NCI-H1930 (cell line): ENCODE measurements around the gene CABP5.
"Not testable (repeated sequence)": the region's sequence is repeated elsewhere in the genome, so short reads cannot be mapped to it uniquely, and the experiment has no call there.

ENCODE experiments used
- DNase-seq, 2 experiments: peaks; one replicate each; lab custom pipeline; 2025; lab: John Stamatoyannopoulos, UW

The CABP5 gene

DNA sequence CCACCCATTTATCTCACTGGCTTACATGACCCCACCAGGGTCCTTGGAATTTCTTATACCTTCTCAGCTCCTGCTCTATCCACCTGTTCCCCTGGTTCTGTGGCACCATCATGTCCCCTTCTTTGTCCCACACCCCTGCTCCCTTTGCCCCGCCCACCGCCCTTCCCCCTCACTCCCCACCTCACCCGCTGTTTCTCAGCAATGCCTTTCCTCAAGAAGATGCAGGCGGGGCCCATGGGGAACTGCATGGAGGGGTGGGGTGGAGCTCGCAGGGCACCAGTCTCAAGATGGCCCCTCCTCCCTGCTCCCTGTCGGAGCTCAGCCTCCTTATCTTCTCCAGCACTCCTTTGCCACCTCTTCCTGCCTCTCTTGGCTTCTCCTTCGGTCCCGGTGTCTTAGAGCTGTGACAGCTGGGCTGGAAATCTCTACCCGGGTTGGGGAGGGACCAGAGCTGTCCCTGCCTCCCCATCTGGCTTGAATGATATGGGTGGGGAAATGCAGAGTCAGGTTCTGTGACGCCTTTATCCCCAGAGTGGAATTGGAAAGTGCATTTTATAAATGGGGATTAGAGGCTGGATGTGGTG lies at the start of gene CABP5:
Gene CABP5, minus strand, starts transcription at position 405 of the 584 bp plus-strand sequence. Its CDS starts 157 bp downstream, at position 248.
- DNase-seq: no peak

DNA sequence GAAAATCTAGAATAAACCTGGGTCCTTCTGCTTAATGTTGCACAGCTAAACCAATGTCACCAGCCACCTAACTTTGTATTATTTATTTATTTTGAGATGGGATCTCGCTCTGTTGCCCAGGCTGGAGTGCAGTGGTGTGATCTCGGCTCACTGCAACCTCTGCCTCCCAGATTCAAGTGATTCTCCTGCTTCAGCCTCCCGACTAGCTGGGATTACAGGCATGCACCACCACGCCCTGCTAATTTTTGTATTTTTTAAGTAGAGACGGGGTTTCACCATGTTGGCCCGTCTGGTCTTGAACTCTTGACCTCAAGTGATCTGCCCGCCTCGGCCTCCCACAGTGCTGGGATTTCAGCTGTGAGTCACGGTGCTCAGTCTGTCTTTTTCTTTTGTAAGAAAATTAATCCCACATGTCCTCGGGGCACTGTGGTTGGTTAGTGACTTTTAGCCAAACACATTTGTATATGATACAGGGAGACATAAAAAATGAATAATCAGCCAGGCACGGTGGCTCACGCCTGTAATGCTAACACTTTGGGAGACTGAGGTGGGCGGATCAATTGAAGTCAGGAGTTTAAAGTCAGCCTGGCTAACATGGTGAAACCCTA lies 47.3 kb upstream of the CABP5 start:
- DNase-seq: not testable (repeated sequence)

DNA sequence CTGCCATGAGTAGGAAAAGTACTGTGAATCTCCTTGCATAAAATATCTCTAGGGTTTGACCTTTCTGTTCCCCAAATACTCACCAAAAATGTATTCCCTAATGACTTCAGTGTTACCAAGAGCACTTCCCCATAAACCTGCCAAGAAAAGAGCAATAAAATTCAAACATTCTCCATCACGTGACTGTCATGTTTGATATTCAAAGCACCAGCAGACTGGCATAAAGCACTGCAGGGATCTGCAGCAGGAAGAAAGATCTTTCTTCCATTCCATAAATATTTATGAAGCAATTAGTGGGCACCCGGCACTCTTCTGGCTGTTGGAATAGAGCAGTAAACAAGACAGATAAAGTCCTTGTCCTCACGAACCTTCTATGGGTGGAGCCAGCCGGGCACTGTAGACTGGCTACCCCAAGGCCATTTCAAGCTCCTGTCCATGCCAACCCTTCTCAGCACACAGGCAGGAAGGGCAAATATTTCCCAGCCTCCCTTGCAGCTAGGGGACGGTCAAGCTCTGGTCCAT lies 46.5 kb upstream of the CABP5 start:
- DNase-seq: no peak

- not testable (repeated sequence) for DNase-seq
These were observed 45.1 kb upstream of the CABP5 start for GRCh38 chr19:48088991-48089390.

GRCh38 chr19:48085904-48086864 lies 42.3 kb upstream of the CABP5 start:
- DNase-seq: peak in 1 of 2 experiments; percentile 19

- DNase-seq: no peak
These were observed 41.2 kb upstream of the CABP5 start for GRCh38 chr19:48085076-48085475.

DNA sequence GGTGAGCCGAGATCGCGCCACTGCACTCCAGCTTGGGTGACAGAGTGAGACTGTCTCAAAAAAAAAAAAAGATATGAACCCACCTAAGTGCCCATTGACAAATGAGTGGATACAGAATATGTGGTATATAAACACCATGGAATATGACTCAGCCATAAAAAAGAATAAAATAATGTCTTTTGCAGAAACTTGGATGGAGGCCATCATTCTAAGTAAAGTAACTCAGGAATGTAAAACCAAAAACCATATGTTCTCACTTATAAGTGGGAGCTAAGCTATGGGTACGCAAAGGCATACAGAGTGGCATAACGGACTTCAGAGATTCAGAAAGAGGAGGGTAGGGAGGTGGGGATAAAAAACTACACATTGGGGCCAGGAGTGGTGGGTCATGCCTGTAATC lies 37.2 kb upstream of the CABP5 start:
- DNase-seq: no peak

GRCh38 chr19:48070177-48070769 lies 26.4 kb upstream of the CABP5 start:
- not testable (repeated sequence) for DNase-seq

DNA sequence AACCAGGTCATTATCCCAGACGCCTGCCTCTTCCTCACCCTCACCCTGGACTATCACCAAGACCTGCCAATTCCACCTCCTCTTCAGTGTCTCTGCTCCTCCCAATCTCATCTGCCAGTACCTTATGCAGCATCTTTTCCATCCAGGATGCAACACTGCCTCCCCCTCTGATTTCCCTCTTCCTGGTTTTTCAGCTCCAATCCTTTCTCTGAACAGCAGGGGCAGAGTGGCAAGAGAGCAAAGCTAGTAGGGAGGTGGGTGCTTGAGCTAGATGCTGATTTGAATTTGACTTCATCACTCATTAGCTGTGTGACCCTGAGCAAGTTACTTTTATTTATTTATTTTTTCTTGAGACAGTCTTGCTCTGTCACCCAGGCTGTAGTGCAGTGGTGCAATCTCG lies 25.6 kb upstream of the CABP5 start:
- no peak for DNase-seq

DNA sequence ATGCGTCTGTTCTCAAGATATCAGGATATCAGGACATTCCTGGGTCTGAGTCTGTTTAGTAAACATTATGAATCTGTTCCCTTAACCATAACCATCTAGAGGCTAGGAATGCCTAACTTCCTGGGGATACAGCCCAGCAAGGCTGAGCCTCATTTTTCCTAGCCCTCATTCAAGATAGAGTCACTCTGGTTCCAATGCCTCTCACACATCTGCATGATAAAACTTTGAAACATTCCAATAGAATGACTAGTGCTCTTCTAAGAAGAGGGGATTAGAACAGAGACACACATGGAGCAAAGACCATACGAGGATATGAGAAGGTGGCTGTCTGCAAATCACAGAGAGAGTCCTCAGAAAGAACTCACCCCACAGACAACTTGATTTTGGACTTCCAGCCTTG lies 20.6 kb upstream of the CABP5 start:
- no peak for DNase-seq

DNA sequence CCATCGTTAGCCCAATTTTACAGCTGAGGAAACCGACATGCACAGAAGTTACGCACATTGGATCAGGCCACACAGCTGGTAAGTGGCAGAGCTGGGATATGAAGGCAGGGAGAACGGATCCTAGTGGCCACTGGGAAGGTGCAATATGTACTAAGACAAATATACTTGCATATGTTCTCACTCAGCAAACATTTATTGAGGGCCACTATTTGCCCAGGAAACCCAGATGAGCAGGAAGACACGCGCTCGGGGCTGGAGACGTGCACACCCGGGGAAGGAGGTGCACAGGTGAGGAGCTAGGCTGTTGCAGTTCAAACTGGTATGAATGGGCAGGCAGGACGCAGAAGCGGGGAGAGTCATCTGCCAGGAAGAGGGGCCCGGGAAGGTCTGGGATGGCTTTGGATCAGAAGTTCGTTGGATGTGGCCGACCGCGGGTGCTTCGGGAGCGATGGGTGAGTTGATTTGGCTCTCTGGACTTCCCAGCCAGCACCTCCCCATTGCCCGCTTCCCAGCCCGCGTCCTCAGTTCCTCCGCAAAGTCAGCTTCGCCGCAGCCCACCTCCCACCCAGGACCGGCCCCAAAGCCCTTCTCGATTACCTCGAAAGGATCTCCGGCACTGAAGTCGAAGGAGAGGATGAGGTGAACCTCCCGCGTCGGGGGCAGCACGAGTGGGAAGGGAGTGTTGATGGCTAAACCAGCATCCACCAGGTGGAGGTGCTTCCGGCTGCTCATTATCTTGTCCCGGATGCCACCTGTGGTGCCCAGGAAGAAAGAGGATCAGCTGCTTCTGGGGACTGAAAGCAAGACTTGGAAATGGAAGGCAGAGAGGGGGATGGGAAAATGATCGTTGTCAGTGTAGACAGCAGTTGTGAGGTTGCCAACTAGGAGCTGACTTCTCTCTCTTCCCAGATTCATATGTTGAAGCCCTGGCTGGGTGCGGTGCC lies 17.8 kb upstream of the CABP5 start:
- DNase-seq: no peak

DNA sequence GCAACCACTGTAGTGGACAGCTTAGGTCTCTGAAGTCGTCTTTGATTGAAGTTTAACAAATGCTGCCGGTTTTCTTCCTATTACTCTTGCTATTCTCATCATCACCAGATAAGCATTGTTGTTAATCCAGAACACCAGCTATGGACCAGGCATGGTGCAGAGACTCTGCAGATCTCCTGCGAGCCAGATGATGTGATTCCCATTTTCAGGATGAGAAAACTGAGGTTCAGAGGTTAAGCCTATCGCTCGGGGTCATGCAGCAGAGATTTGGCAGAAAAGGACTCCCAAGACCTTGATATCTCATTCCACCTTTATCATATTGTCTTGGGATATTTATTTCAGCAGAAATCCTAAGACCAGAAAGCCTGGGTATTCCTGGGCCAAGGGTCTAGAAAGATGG lies 16.5 kb upstream of the CABP5 start:
- no peak for DNase-seq

GRCh38 chr19:48059331-48059730 lies 15.5 kb upstream of the CABP5 start:
- DNase-seq: no peak

DNA sequence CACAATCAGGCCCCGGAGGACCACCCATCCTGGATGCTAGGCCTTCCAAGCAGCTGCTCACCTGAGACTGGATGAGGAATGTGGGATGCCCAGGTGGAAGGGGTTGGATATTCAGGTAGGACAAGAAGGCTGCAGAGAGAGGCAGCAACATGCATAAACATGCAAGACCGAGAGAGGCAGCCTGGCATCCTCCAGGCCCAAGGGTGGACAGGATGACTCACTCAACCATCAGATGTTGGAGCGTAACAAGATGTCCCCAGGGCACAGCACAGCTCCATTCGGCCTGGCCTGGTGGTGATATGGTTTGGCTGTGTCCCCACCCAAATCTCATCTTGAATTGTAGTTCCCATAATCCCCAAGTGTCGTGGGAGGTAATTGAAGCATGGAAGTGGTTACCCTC lies 10.0 kb upstream of the CABP5 start:
- no peak for DNase-seq

DNA sequence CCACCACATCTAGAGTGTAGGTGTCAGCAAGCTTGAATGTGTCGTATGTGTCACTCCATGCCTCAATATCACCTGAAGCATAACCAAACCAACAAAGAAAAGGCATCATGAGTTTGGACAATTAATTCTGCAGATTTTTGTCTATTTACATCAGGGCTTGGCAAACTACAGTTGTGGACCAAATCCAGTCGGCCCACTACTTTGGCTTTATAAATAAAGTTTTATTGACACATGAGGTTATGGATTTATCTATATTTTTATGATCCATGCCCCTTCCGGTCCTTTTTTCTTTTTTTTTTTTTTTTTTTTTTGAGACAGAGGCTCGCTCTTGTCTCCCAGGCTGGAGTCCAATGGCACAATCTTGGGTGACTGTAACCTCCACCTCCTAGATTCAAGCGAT lies 9.2 kb upstream of the CABP5 start:
- DNase-seq: no peak

DNA sequence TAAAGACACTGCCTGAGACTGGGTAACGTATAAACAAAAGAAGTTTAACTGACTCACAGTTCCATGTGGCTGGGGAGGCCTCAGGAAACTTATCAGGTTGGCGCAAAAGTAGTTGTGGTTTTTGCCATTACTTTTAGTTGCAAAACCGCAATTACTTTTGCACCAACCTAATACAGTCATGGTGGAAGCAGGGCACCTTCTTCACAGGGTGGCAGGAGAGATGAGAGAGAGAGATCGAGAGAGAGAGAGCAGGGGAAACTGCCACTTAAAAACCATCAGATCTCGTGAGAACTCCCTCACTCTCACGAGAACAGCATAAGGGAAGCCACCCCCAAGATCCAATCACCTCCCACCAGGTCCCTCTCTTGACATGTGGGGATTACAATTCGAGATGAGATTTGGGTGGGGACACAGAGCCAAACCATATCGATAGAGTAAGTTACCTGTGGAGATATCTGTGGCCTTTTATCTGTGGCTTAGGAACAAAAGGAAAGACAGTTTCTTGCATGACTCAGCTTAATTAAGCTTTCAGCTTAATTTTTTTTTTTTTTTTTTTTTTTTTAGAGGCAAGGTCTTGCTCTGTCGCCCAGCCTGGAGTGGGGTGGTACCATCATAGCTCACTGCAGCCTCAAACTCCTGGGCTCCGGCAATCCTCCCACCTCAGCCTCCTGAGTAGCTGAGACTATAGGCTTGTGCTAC lies 7.6 kb upstream of the CABP5 start:
- no peak for DNase-seq

DNA sequence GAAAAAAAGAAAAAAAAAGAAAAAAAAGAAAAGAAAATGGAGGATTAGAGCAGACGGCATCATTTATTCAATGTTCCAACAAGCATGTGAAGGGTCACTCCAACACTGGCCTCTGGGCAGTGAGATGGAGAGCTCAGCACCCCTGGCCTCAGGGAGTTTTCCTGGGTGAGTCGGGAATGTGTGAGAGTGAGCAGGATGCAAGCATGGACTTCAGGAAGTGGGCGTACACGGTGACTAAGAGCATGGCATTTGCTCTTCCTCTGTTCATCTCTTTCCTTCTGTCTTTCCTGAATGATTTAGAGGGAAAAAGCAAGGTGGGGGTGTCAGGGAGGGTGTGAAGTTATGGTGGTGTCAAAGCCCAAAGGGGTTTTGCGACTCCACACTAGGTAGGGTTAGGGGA lies 682 bp upstream of the CABP5 start:
- DNase-seq: no peak

GRCh38 chr19:48041877-48042580 lies 1.9 kb downstream of the CABP5 start:
- DNase-seq: no peak

GRCh38 chr19:48036765-48037164 lies 7.1 kb downstream of the CABP5 start:
- no peak for DNase-seq

- no peak for DNase-seq
These were observed 10.3 kb downstream of the CABP5 start for GRCh38 chr19:48033604-48034003.
